ENCODE measurements around the gene NISCH.

GRCh38 chr3:52473026-52473425 lies 17.6 kb downstream of the NISCH start:
- TF ChIP-seq RARB (CRISPR knock-in tag; IDR thresholded peaks at IDR 0.05) (no peak), ZFP30 (CRISPR knock-in tag; IDR thresholded peaks at IDR 0.05) (no peak), ZNF565 (CRISPR knock-in tag; conservative IDR thresholded peaks at IDR 0.05; ENCODE audit: low read depth) (no peak), TCF4 (CRISPR knock-in tag; IDR thresholded peaks at IDR 0.05; ENCODE audit: borderline replicate concordance) (no peak), OSR1 (CRISPR knock-in tag; IDR thresholded peaks at IDR 0.05) (no peak), PATZ1 (CRISPR knock-in tag; IDR thresholded peaks at IDR 0.05; ENCODE audit: borderline replicate concordance) (no peak), BACH2 (CRISPR knock-in tag; IDR thresholded peaks at IDR 0.05; ENCODE audit: borderline replicate concordance) (no peak), POU6F1 (CRISPR knock-in tag; IDR thresholded peaks at IDR 0.05; ENCODE audit: borderline replicate concordance, low read depth) (no peak), SNAI2 (CRISPR knock-in tag; IDR thresholded peaks at IDR 0.05) (no peak), ESRRG (CRISPR knock-in tag; IDR thresholded peaks at IDR 0.05) (no peak)
- TF ChIP-seq, protein P1, sequence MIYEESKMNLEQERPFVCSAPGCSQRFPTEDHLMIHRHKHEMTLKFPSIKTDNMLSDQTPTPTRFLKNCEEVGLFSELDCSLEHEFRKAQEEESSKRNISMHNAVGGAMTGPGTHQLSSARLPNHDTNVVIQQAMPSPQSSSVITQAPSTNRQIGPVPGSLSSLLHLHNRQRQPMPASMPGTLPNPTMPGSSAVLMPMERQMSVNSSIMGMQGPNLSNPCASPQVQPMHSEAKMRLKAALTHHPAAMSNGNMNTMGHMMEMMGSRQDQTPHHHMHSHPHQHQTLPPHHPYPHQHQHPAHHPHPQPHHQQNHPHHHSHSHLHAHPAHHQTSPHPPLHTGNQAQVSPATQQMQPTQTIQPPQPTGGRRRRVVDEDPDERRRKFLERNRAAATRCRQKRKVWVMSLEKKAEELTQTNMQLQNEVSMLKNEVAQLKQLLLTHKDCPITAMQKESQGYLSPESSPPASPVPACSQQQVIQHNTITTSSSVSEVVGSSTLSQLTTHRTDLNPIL (CRISPR knock-in tag; IDR thresholded peaks at IDR 0.05; ENCODE audit: low read depth), result no peak

Data from SK-N-SH treated with all-trans-retinoic acid at 6 μM for 48 hours (cell line).